Measurements from ENCODE around the gene ARHGEF9.

DNA sequence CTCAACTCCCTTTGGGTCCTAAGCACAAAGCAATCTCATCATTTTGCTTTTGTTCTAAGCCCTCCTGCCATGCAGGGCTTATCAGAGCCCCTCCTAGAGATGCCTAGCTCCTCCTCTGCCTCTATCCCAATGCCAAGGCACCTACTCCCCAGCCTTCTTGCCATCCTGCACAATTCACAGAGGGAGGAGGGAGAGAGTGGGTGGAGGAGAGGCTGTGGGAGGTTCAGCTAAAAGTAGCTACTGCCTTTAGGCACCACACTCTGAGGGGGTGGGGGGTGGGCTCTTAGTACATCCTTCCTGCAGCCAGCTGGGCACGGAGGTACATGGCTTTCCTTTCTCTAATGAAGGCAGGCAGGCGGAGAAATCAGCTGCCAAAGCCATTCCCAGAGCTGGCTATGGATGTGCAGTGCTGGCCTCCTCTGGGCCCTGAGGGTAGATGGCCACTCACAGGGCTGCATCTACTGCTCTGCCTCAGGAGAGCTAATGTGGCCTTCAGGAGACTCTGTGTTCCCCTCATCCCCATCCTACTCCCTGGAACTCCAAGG, 40.1 kb downstream of the ARHGEF9 start:
- TF ChIP-seq, protein P1, sequence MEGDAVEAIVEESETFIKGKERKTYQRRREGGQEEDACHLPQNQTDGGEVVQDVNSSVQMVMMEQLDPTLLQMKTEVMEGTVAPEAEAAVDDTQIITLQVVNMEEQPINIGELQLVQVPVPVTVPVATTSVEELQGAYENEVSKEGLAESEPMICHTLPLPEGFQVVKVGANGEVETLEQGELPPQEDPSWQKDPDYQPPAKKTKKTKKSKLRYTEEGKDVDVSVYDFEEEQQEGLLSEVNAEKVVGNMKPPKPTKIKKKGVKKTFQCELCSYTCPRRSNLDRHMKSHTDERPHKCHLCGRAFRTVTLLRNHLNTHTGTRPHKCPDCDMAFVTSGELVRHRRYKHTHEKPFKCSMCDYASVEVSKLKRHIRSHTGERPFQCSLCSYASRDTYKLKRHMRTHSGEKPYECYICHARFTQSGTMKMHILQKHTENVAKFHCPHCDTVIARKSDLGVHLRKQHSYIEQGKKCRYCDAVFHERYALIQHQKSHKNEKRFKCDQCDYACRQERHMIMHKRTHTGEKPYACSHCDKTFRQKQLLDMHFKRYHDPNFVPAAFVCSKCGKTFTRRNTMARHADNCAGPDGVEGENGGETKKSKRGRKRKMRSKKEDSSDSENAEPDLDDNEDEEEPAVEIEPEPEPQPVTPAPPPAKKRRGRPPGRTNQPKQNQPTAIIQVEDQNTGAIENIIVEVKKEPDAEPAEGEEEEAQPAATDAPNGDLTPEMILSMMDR (IDR thresholded peaks at IDR 0.05) = no peak
- TF ChIP-seq POLR2A (IDR thresholded peaks at IDR 0.05) = no peak
- TF ChIP-seq POLR2AphosphoS5 (IDR thresholded peaks at IDR 0.05; ENCODE audit: insufficient read depth in 1 of 2, low read depth in 1 of 2) = no peak

All from vagina (tissue), 2 donors.